Endodermal cell (in vitro differentiated cells): Measurements from ENCODE around the gene PRKCE. TPM values are rescaled to one million over a fixed set of nuclear protein-coding genes. Genes with fewer than 3 reads are reported as not detected.
A peak's percentile ranks its signal among the peaks of the same experiment; 100 is the strongest.

ENCODE experiments used
- DNase-seq: peaks from one replicate; pipeline ENCODE4 v3.0.0-alpha.2; 2017
- H3K27ac ChIP-seq: 2 replicates; pipeline ENCODE4 v1.5.1; 2013; ENCODE audit warnings: mild to moderate bottlenecking, low read depth, low read length, moderate library complexity
- H3K27me3 ChIP-seq: 2 replicates; pipeline ENCODE4 v1.6.1; 2013; ENCODE audit warnings: mild to moderate bottlenecking, low read length, moderate library complexity; ENCODE audit not compliant: insufficient read depth, control insufficient read depth, poor library complexity, severe bottlenecking
- H3K36me3 ChIP-seq: 2 replicates; pipeline ENCODE4 v1.7.0; 2013; ENCODE audit warnings: mild to moderate bottlenecking, low read length, moderate library complexity; ENCODE audit not compliant: control insufficient read depth, insufficient read depth
- H3K4me1 ChIP-seq: one replicate; pipeline ENCODE4 v1.7.0; 2013; ENCODE audit warnings: low read length; ENCODE audit not compliant: control insufficient read depth, insufficient read depth
- H3K4me3 ChIP-seq: 2 replicates; pipeline ENCODE4 v1.5.1; 2013; ENCODE audit warnings: mild to moderate bottlenecking, low read length, moderate library complexity
- H3K9ac ChIP-seq: 2 replicates; pipeline ENCODE4 v1.6.1; 2013; ENCODE audit warnings: mild to moderate bottlenecking, low read length, moderate library complexity; ENCODE audit not compliant: poor library complexity, severe bottlenecking; ENCODE audit errors: extremely low read depth
- H3K9me3 ChIP-seq: 2 replicates; pipeline ENCODE4 v1.6.1; 2013; ENCODE audit warnings: mild to moderate bottlenecking, low read length, moderate library complexity; ENCODE audit not compliant: control insufficient read depth
- H3K27ac Mint-ChIP-seq: 2 replicates; pipeline ENCODE4 v1.8.0; 2020; ENCODE audit warnings: mixed read lengths
- H3K27me3 Mint-ChIP-seq: 2 replicates; pipeline ENCODE4 v1.8.0; 2021; ENCODE audit warnings: mild to moderate bottlenecking, mixed read lengths; ENCODE audit not compliant: insufficient read depth
- H3K36me3 Mint-ChIP-seq: 2 replicates; pipeline ENCODE4 v1.8.0; 2020; ENCODE audit warnings: low read depth, mixed read lengths
- H3K4me1 Mint-ChIP-seq: 2 replicates; pipeline ENCODE4 v1.8.0; 2020; ENCODE audit warnings: mixed read lengths
- H3K4me3 Mint-ChIP-seq: 2 replicates; pipeline ENCODE4 v1.8.0; 2020; ENCODE audit warnings: mild to moderate bottlenecking, moderate library complexity, mixed read lengths
- H3K9me3 Mint-ChIP-seq: 2 replicates; pipeline ENCODE4 v1.8.0; 2020; ENCODE audit warnings: mild to moderate bottlenecking, mixed read lengths
- CTCF ChIP-seq: fragments of 200-600 bp; sonication (generic); conservative IDR thresholded peaks from 2 replicates; pipeline ENCODE4 v1.5.0; 2021; ENCODE audit warnings: antibody characterized with exemption, mild to moderate bottlenecking
- WGBS, 2 experiments: methylation state at CpG; one replicate each; pipeline versions ENCODE4 v1.1.5 to v1.1.7; 2013; ENCODE audit warnings: missing lambda C conversion rate in 2 of 2, mixed read lengths in 1 of 2; ENCODE audit not compliant: insufficient coverage in 1 of 2, insufficient read length in 1 of 2; 5-methylcytosine and 5-hydroxymethylcytosine counted together
- total RNA-seq, 2 donors: library from RNA; stranded (reverse); fragmentation: NEBNext Ultra II Directional in 1 of 2; extraction: Animal tissue kit (Norgen Biotek cat#: 25700) in 1 of 2; gene quantifications; 2 replicates in 1 of 2; 3 replicates in 1 of 2; pipeline ENCODE4 v1.2.1, GENCODE V29; 2021

Gene PRKCE
- total RNA-seq, 2 donors from 2014 or later, result 1.4 to 1.7 TPM

- H3K4me1 Mint-ChIP-seq, result no peaks in the 10 kb centered on the region
- peaks cover 16% of the 10 kb centered on the region for H3K27me3 Mint-ChIP-seq
- H3K27me3 ChIP-seq, result no peaks in the 10 kb centered on the region
- H3K27ac ChIP-seq, result no peak overlapping the region
- no peak for DNase-seq
- no peaks in the 10 kb centered on the region for H3K9me3 ChIP-seq
- no peak overlapping the region for H3K27ac Mint-ChIP-seq
- 60 to 91% methylated on average over 1 to 2 of the region's 2 CpGs for WGBS, 2 experiments
- no peak overlapping the region for H3K4me3 Mint-ChIP-seq
- peaks cover 4% of the 10 kb centered on the region for H3K9me3 Mint-ChIP-seq
- TF ChIP-seq CTCF, result no peak
- H3K4me1 ChIP-seq, result no peaks in the 10 kb centered on the region
- H3K36me3 Mint-ChIP-seq, result no peaks in the 10 kb centered on the region
- no peak overlapping the region for H3K9ac ChIP-seq
- H3K4me3 ChIP-seq, result no peak overlapping the region
- no peaks in the 10 kb centered on the region for H3K36me3 ChIP-seq
These were observed 59.7 kb downstream of the PRKCE start for GRCh38 chr2:45711224-45711623.

- Mint-ChIP-seq H3K27me3 (peaks cover 12% of the 10 kb centered on the region), H3K36me3 (no peaks in the 10 kb centered on the region), H3K9me3 (peaks cover 4% of the 10 kb centered on the region), H3K4me3 (no peak overlapping the region), H3K4me1 (no peaks in the 10 kb centered on the region), H3K27ac (no peak overlapping the region)
- Histone ChIP-seq H3K4me3 (no peak overlapping the region), H3K9me3 (no peaks in the 10 kb centered on the region), H3K27me3 (no peaks in the 10 kb centered on the region), H3K9ac (no peak overlapping the region), H3K27ac (no peak overlapping the region), H3K4me1 (no peaks in the 10 kb centered on the region), H3K36me3 (no peaks in the 10 kb centered on the region)
- WGBS, 2 experiments, result 88 to 100% methylated on average over 1 to 3 of the region's 3 CpGs
- peak; percentile 51 for TF ChIP-seq CTCF
- peak; percentile 54 for DNase-seq
These were observed 61.1 kb downstream of the PRKCE start for GRCh38 chr2:45712570-45712969.

- Histone ChIP-seq H3K9me3 (no peaks in the 10 kb centered on the region), H3K27me3 (no peaks in the 10 kb centered on the region), H3K4me1 (no peaks in the 10 kb centered on the region), H3K9ac (no peak overlapping the region), H3K27ac (no peak overlapping the region), H3K4me3 (no peak overlapping the region), H3K36me3 (no peaks in the 10 kb centered on the region)
- no peak for DNase-seq
- WGBS, 2 experiments, result 93 to 94% methylated on average over 4 of the region's 4 CpGs
- Mint-ChIP-seq H3K27me3 (peaks cover 8% of the 10 kb centered on the region), H3K9me3 (peaks cover 1% of the 10 kb centered on the region), H3K27ac (no peak overlapping the region), H3K36me3 (no peaks in the 10 kb centered on the region), H3K4me1 (no peaks in the 10 kb centered on the region), H3K4me3 (no peak overlapping the region)
- TF ChIP-seq CTCF, result no peak
These were observed 61.7 kb downstream of the PRKCE start for GRCh38 chr2:45713136-45713535.
